Measurements from ENCODE around the gene RAB27B. TPM values are rescaled to one million over a fixed set of nuclear protein-coding genes. Genes with fewer than 3 reads are reported as not detected.

Gene RAB27B
- total RNA-seq, 4 donors from 2014 or later: 0.32 to 1.8 (median 0.76) TPM

GRCh38 chr18:54932472-54932871 is 104.2 kb downstream of the RAB27B start:
- no peak for TF ChIP-seq CTCF (IDR thresholded peaks at IDR 0.05)
- ATAC-seq (ENCODE audit: low FRiP score): no peak
- no peak for DNase-seq (ENCODE audit: low spot score)

- no peak for TF ChIP-seq CTCF (IDR thresholded peaks at IDR 0.05)
- DNase-seq (ENCODE audit: low spot score): no peak
- no peak for ATAC-seq (ENCODE audit: low FRiP score)
Observed at GRCh38 chr18:54938506-54938905, 110.2 kb downstream of the RAB27B start.

DNA sequence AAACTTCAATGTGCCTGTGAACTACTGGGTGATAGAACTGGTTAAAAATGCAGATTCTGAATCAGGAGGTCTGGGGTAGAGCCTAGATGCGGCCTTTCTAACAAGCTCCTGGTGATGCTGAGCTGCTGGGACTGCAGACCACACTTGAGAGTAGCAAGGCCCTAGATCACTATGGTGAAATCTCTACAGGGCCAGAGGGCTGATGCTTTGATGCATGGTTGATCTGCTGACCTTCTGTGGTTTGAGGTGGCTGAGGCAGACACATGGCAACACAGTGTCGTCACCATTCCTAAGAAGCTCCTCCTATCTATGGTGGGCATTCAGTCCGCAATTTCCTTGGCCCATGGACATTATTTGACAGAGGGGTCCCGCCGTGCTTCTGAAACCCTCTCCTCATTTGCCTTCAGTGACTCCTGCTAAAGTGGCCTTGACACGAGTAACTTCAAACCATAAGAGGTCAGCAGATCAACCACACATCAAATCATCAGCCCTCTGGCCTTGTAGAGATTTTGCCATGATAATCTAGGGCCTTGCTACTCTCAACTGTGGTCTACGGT is 111.2 kb downstream of the RAB27B start:
- no peak for ATAC-seq (ENCODE audit: low FRiP score)
- no peak for TF ChIP-seq CTCF (IDR thresholded peaks at IDR 0.05)
- no peak for DNase-seq (ENCODE audit: low spot score)

DNA sequence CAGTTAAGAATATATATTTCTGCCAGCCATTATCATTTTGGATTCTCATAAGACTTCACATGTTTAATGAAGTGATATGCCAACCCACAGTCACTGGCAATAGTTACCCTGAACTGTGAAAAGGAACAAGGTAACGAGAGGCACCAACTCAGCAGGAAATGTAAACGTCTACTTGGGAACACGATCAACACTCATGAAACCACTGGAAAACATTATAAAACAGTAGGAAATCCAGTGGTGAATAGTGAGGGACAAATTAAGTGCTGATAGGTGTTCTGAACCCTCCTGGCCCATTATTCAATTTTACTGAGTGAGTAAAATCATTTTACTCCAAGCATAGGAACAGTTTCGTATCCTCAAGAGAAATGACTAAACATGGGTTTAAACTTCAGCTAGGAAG is 113.9 kb downstream of the RAB27B start:
- ATAC-seq (ENCODE audit: low FRiP score): no peak
- TF ChIP-seq CTCF (IDR thresholded peaks at IDR 0.05): no peak
- no peak for DNase-seq (ENCODE audit: low spot score)

GRCh38 chr18:54942569-54942968 is 114.3 kb downstream of the RAB27B start:
- DNase-seq (ENCODE audit: low spot score) (no peak), ATAC-seq (ENCODE audit: low FRiP score) (no peak)
- no peak for TF ChIP-seq CTCF (IDR thresholded peaks at IDR 0.05)

Other genes starting within 250 kb of the RAB27B start
- not detected for gene DYNAP, start 237.2 kb upstream of the RAB27B start, total RNA-seq
- gene CCDC68, start 131.0 kb downstream of the RAB27B start, total RNA-seq: 10 to 100 TPM in 1 of 4 donors, 1 to 10 TPM in 3; 3.4 to 44.8 (median 8.3) TPM

All from omental fat pad (tissue), 4 donors.